ENCODE data around the gene SYTL5.

DNA sequence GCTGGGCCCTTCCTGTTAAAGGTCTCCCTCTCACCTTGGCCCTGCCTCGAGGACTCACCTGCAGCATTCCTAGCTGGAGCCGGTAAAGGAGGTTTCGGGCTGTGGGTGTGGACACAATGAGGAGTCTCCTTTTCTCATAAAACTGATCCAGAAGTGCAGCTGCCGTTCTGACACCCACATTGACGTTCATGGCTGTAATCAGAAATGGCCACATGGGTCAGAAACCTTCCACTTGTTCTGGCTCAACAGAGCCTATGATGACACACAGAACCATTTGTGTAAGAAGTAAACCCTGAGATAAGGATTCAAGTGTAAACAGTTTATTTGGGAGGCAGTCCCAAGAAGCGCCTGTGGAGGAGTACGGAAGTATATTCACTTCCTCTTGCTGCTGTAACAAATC is 150.5 kb downstream of the SYTL5 start:
- TF ChIP-seq CTCF (conservative IDR thresholded peaks at IDR 0.05 in 1 of 2, IDR thresholded peaks at IDR 0.05 in 1 of 2; ENCODE audit: extremely low read depth in 1 of 2, insufficient read depth in 1 of 2, low read depth in 1 of 2, low read length in 2 of 2) (no peak), EZH2 (IDR thresholded peaks at IDR 0.05; ENCODE audit: borderline replicate concordance, low read length) (no peak)

Measured in mammary epithelial cell (primary cell).